ENCODE results near the gene TMCO4. TPM values are rescaled to one million over a fixed set of nuclear protein-coding genes. Genes with fewer than 3 reads are reported as not detected.

Gene TMCO4
- total and polyA plus RNA-seq, 2 donors (not counting 3 experiments of a cell fraction or from before 2014, with no cell fraction given), result 7.6 to 10.3 TPM

GRCh38 chr1:19835578-19835977 is 35.9 kb upstream of the TMCO4 start:
- TF ChIP-seq POLR2A (IDR thresholded peaks at IDR 0.05; ENCODE audit: low read depth, low read length), result no peak
- TF ChIP-seq JUN (IDR thresholded peaks at IDR 0.05; ENCODE audit: borderline replicate concordance, insufficient read depth, insufficient read length, low read depth), result no peak
- TF ChIP-seq MYC (IDR thresholded peaks at IDR 0.05; ENCODE audit: low read depth, low read length), result no peak
- TF ChIP-seq CTCF (IDR thresholded peaks at IDR 0.05; ENCODE audit: extremely low read depth in 1 of 2, insufficient read depth in 1 of 2, low read depth in 1 of 2, low read length in 2 of 2), result no peak
- no peak for TF ChIP-seq EZH2 (IDR thresholded peaks at IDR 0.05; ENCODE audit: borderline replicate concordance, low read depth, low read length, severe bottlenecking)
- TF ChIP-seq MAX (IDR thresholded peaks at IDR 0.05; ENCODE audit: insufficient read depth, insufficient read length), result no peak
- no peak for TF ChIP-seq POLR2AphosphoS5 (IDR thresholded peaks at IDR 0.05; ENCODE audit: insufficient read depth, low read depth, low read length)
- POLR2A ChIA-PET, result no interaction called here
- Histone ChIP-seq H3K36me3 (ENCODE audit: control insufficient read depth in 2 of 2, extremely low read depth in 1 of 2, insufficient read depth in 2 of 2, low read length in 2 of 2) (no peaks in the 10 kb centered on the region), H2AFZ (ENCODE audit: low read depth, low read length) (no peak overlapping the region), H3K9me3 (replicated peaks; ENCODE audit: control insufficient read depth, insufficient read depth, low read length) (no peaks in the 10 kb centered on the region), H3K4me2 (ENCODE audit: insufficient read depth, low read length) (no peak overlapping the region), H3K27me3 (ENCODE audit: control insufficient read depth in 2 of 2, insufficient read depth in 2 of 2, low read length in 2 of 2) (peaks cover 2 to 3% of the 10 kb centered on the region in 2 experiments), H3K9me1 (replicated peaks; ENCODE audit: control insufficient read depth, extremely low read depth, insufficient read depth, low read length) (no peaks in the 10 kb centered on the region), H3K27ac (ENCODE audit: insufficient read depth, low read depth, low read length) (no peak overlapping the region), H3K4me1 (ENCODE audit: control insufficient read depth, extremely low read depth, insufficient read depth, low read length) (no peaks in the 10 kb centered on the region), H3K4me3 (replicated peaks in 1 of 3; ENCODE audit: insufficient read depth in 1 of 3, low read depth in 1 of 3, low read length in 3 of 3) (no peak overlapping the region), H4K20me1 (replicated peaks; ENCODE audit: control insufficient read depth, extremely low read depth, insufficient read depth, low read length) (no peaks in the 10 kb centered on the region), H3K79me2 (ENCODE audit: control insufficient read depth, insufficient read depth, low read length) (no peaks in the 10 kb centered on the region), H3K9ac (replicated peaks; ENCODE audit: extremely low read depth, insufficient read depth, low read length) (no peak overlapping the region)
- dilution Hi-C loops (cut with MboI; ENCODE audit: extremely low pct_ligation_motif_present, low sequenced_read_pairs), result no loop called here
- CTCF ChIA-PET, result no interaction called here
- intact Hi-C loops (cut with micrococcal nuclease), result no loop called here
- no TSS peak for BruUV-seq (replicated peaks)
- DNase-seq (ENCODE audit: low read depth, low spot score), result no peak
- no peak for FAIRE-seq
